H9 (cell line): ENCODE measurements around the gene DNAJC5. TPM values are rescaled to one million over a fixed set of nuclear protein-coding genes. Genes with fewer than 3 reads are reported as not detected.

Source experiments
- DNase-seq: peaks from one replicate; pipeline ENCODE4 v3.0.0-alpha.2; 2017
- H2AFZ ChIP-seq: one replicate; pipeline ENCODE4 v1.6.1; 2013; ENCODE audit warnings: mild to moderate bottlenecking, low read length, control low read depth, moderate library complexity
- H2AK5ac ChIP-seq: 2 replicates; pipeline ENCODE4 v1.6.1; 2013; ENCODE audit warnings: low read length, control low read depth, mixed read lengths; ENCODE audit not compliant: insufficient read length
- H2BK120ac ChIP-seq: one replicate; pipeline ENCODE4 v1.6.1; 2013; ENCODE audit warnings: low read depth, mild to moderate bottlenecking, low read length, control low read depth, inconsistent platforms; ENCODE audit not compliant: poor library complexity, severe bottlenecking
- H2BK12ac ChIP-seq: 2 replicates; pipeline ENCODE4 v1.6.1; 2013; ENCODE audit warnings: low read length, control low read depth, mixed read lengths, low read depth; ENCODE audit not compliant: insufficient read length
- H2BK15ac ChIP-seq: 2 replicates; pipeline ENCODE4 v1.6.1; 2013; ENCODE audit warnings: low read depth, low read length, control low read depth
- H2BK20ac ChIP-seq: one replicate; pipeline ENCODE4 v1.6.1; 2013; ENCODE audit warnings: low read depth, mild to moderate bottlenecking, low read length, control low read depth, inconsistent platforms; ENCODE audit not compliant: poor library complexity, severe bottlenecking
- H2BK5ac ChIP-seq: 2 replicates; pipeline ENCODE4 v1.6.1; 2013; ENCODE audit warnings: low read length, control low read depth, mixed read lengths; ENCODE audit not compliant: insufficient read length
- H3K14ac ChIP-seq: 2 replicates; pipeline ENCODE4 v1.6.1; 2013; ENCODE audit warnings: low read length, control low read depth; ENCODE audit not compliant: insufficient read depth
- H3K18ac ChIP-seq: 2 replicates; pipeline ENCODE4 v1.6.1; 2013; ENCODE audit warnings: low read depth, mild to moderate bottlenecking, mixed read lengths, low read length, control low read depth; ENCODE audit not compliant: insufficient read length
- H3K23ac ChIP-seq: 2 replicates; pipeline ENCODE4 v1.6.1; 2013; ENCODE audit warnings: low read length, control low read depth, mixed read lengths, low read depth; ENCODE audit not compliant: insufficient read length
- H3K23me2 ChIP-seq: 2 replicates; pipeline ENCODE4 v1.6.1; 2013; ENCODE audit warnings: low read depth, mild to moderate bottlenecking, mixed read lengths, low read length, control low read depth; ENCODE audit not compliant: insufficient read length, poor library complexity, severe bottlenecking
- H3K27ac ChIP-seq: 2 replicates; pipeline ENCODE4 v1.5.1; 2013; ENCODE audit warnings: low read length, control low read depth, mixed read lengths, low read depth; ENCODE audit not compliant: insufficient read length
- H3K27me3 ChIP-seq: 2 replicates; pipeline ENCODE4 v1.6.1; 2013; ENCODE audit warnings: low read length, control low read depth, inconsistent platforms; ENCODE audit not compliant: insufficient read depth
- H3K4ac ChIP-seq: 2 replicates; pipeline ENCODE4 v1.6.1; 2013; ENCODE audit warnings: low read depth, mild to moderate bottlenecking, control low read depth, inconsistent platforms, low read length, moderate library complexity
- H3K4me1 ChIP-seq: 2 replicates; pipeline ENCODE4 v1.6.1; 2013; ENCODE audit warnings: low read length, control low read depth, inconsistent platforms; ENCODE audit not compliant: insufficient read depth
- H3K4me2 ChIP-seq: 2 replicates; pipeline ENCODE4 v1.6.1; 2013; ENCODE audit warnings: low read length, control low read depth, mixed read lengths; ENCODE audit not compliant: insufficient read length, insufficient read depth
- H3K56ac ChIP-seq: 2 replicates; pipeline ENCODE4 v1.6.1; 2013; ENCODE audit warnings: low read depth, mild to moderate bottlenecking, mixed read lengths, low read length, control low read depth; ENCODE audit not compliant: insufficient read length
- H3K79me1 ChIP-seq: 2 replicates; pipeline ENCODE4 v1.6.1; 2013; ENCODE audit warnings: low read depth, mild to moderate bottlenecking, moderate library complexity, low read length, control low read depth, inconsistent platforms; ENCODE audit not compliant: insufficient read depth, poor library complexity, severe bottlenecking
- H3K79me2 ChIP-seq: 2 replicates; pipeline ENCODE4 v1.6.1; 2013; ENCODE audit warnings: low read length, control low read depth, inconsistent platforms; ENCODE audit not compliant: insufficient read depth
- H3K9ac ChIP-seq: 2 replicates; pipeline ENCODE4 v1.6.1; 2013; ENCODE audit warnings: low read length, control low read depth, mixed read lengths; ENCODE audit not compliant: insufficient read length; ENCODE audit errors: extremely low read depth
- H3K9me3 ChIP-seq: one replicate; pipeline ENCODE4 v1.6.1; 2013; ENCODE audit warnings: low read depth, low read length, inconsistent platforms; ENCODE audit not compliant: control insufficient read depth
- H3T11ph ChIP-seq: one replicate; pipeline ENCODE4 v1.6.1; 2013; ENCODE audit warnings: mild to moderate bottlenecking, low read length, control low read depth, inconsistent platforms
- H4K20me1 ChIP-seq: one replicate; pipeline ENCODE4 v1.6.1; 2013; ENCODE audit not compliant: control insufficient read depth, insufficient read length, insufficient read depth
- H4K5ac ChIP-seq: 2 replicates; pipeline ENCODE4 v1.6.1; 2013; ENCODE audit warnings: low read depth, mild to moderate bottlenecking, mixed read lengths, low read length, control low read depth; ENCODE audit not compliant: insufficient read length
- H4K8ac ChIP-seq: replicated peaks from 2 replicates; pipeline ENCODE4 v1.6.1; 2013; ENCODE audit warnings: low read length, control low read depth, mixed read lengths, low read depth; ENCODE audit not compliant: insufficient read length
- H4K91ac ChIP-seq: 2 replicates; pipeline ENCODE4 v1.6.1; 2013; ENCODE audit warnings: low read depth, mild to moderate bottlenecking, moderate library complexity, mixed read lengths, low read length, control low read depth; ENCODE audit not compliant: insufficient read length
- H3K27ac Mint-ChIP-seq, 3 experiments: 2 replicates in 2 of 3; 3 replicates in 1 of 3; pipeline ENCODE4 v1.8.0; 2020 to 2021; ENCODE audit warnings: mixed read lengths in 3 of 3, mild to moderate bottlenecking in 1 of 3, moderate library complexity in 1 of 3
- H3K27me3 Mint-ChIP-seq: 2 replicates; pipeline ENCODE4 v1.8.0; 2021; ENCODE audit warnings: low read depth, mild to moderate bottlenecking, moderate library complexity, mixed read lengths
- H3K36me3 Mint-ChIP-seq, 3 experiments: 2 replicates in 2 of 3; 3 replicates in 1 of 3; pipeline ENCODE4 v1.8.0; 2020 to 2021; ENCODE audit warnings: low read depth in 3 of 3, mixed read lengths in 3 of 3; ENCODE audit not compliant: insufficient read depth in 1 of 3
- H3K4me1 Mint-ChIP-seq, 2 experiments: 2 replicates each; pipeline ENCODE4 v1.8.0; 2020; ENCODE audit warnings: mixed read lengths in 2 of 2
- H3K4me3 Mint-ChIP-seq, 2 experiments: 2 replicates in 1 of 2; 3 replicates in 1 of 2; pipeline ENCODE4 v1.8.0; 2020 to 2021; ENCODE audit warnings: mild to moderate bottlenecking in 2 of 2, mixed read lengths in 2 of 2, moderate library complexity in 1 of 2
- H3K9me3 Mint-ChIP-seq, 2 experiments: 2 replicates in 1 of 2; 3 replicates in 1 of 2; pipeline ENCODE4 v1.8.0; 2020; ENCODE audit warnings: mild to moderate bottlenecking in 2 of 2, mixed read lengths in 2 of 2, moderate library complexity in 1 of 2
- CTCF ChIP-seq: fragments of 200-600 bp; sonication (generic); conservative IDR thresholded peaks from 3 replicates; pipeline ENCODE4 v1.8.0; 2021; ENCODE audit warnings: antibody characterized with exemption, mild to moderate bottlenecking
- WGBS: extraction: QIAGEN DNeasy Blood & Tissue Kit; methylation state at CpG from one replicate; pipeline ENCODE4 v1.1.7; 2013; ENCODE audit warnings: missing lambda C conversion rate, low lambda C conversion rate, mixed read lengths; ENCODE audit not compliant: insufficient read length; ENCODE audit errors: extremely low coverage; 5-methylcytosine and 5-hydroxymethylcytosine counted together
- total RNA-seq: library from RNA; stranded (reverse); gene quantifications from 2 replicates; pipeline ENCODE4 v1.2.1, GENCODE V29; 2021

DNAJC5 gene
- total RNA-seq, 1 experiment from 2014 or later = 43.0 TPM

GRCh38 chr20:63946986-63947637, 52.2 kb downstream of the DNAJC5 start:
- H3K27me3 Mint-ChIP-seq = no peaks in the 10 kb centered on the region
- no peaks in the 10 kb centered on the region for H3K79me1 ChIP-seq
- no peak overlapping the region for H2AK5ac ChIP-seq
- peak overlapping the region in 2 of 3 experiments; percentile 87 to 93; a peak in 4 of 7 replicates for H3K27ac Mint-ChIP-seq
- no peak for TF ChIP-seq CTCF
- H4K8ac ChIP-seq = no peak overlapping the region
- no peak overlapping the region; a peak in 1 of 5 replicates for H3K4me3 Mint-ChIP-seq
- no peak overlapping the region for H3K18ac ChIP-seq
- no peaks in the 10 kb centered on the region for H3K27me3 ChIP-seq
- H3K56ac ChIP-seq = no peak overlapping the region
- no peak overlapping the region for H3T11ph ChIP-seq
- H4K20me1 ChIP-seq = peaks cover 3% of the 10 kb centered on the region
- no peak overlapping the region for H2BK5ac ChIP-seq
- no peak for DNase-seq
- H3K79me2 ChIP-seq = peaks cover 3% of the 10 kb centered on the region; the same call in 1 of the 2 replicates
- H3K4me1 Mint-ChIP-seq = peaks cover 16 to 28% of the 10 kb centered on the region in 2 experiments
- no peak overlapping the region for H2BK12ac ChIP-seq
- no peak overlapping the region for H2AFZ ChIP-seq
- H4K91ac ChIP-seq = no peak overlapping the region
- no peaks in the 10 kb centered on the region for H3K9me3 ChIP-seq
- H3K23me2 ChIP-seq = no peaks in the 10 kb centered on the region
- H2BK20ac ChIP-seq = no peak overlapping the region
- H4K5ac ChIP-seq = no peak overlapping the region
- H3K4me2 ChIP-seq = no peak overlapping the region
- H2BK120ac ChIP-seq = no peak overlapping the region
- H3K36me3 Mint-ChIP-seq = peaks cover 5 to 29% (median 22%) of the 10 kb centered on the region in 3 experiments
- peaks cover 4 to 7% of the 10 kb centered on the region in 2 experiments; a peak in 3 of 5 replicates for H3K9me3 Mint-ChIP-seq
- no peak overlapping the region for H3K4ac ChIP-seq
- H2BK15ac ChIP-seq = no peak overlapping the region
- no peaks in the 10 kb centered on the region for H3K4me1 ChIP-seq
- no peak overlapping the region for H3K27ac ChIP-seq
- no peak overlapping the region for H3K9ac ChIP-seq
- WGBS = no CpG with 5 or more reads among the region's 15 CpGs
- H3K14ac ChIP-seq = no peak overlapping the region
- H3K23ac ChIP-seq = no peak overlapping the region
